HG03457 (cell line): Measurements from ENCODE around the gene C3orf49.

Experiments
- ATAC-seq: cut with Tn5 transposase; IDR thresholded peaks from one replicate; pipeline ENCODE4 v1.9.1; 2021; ENCODE audit warnings: moderate number of reproducible peaks; ENCODE audit not compliant: unreplicated experiment

Gene C3orf49

DNA sequence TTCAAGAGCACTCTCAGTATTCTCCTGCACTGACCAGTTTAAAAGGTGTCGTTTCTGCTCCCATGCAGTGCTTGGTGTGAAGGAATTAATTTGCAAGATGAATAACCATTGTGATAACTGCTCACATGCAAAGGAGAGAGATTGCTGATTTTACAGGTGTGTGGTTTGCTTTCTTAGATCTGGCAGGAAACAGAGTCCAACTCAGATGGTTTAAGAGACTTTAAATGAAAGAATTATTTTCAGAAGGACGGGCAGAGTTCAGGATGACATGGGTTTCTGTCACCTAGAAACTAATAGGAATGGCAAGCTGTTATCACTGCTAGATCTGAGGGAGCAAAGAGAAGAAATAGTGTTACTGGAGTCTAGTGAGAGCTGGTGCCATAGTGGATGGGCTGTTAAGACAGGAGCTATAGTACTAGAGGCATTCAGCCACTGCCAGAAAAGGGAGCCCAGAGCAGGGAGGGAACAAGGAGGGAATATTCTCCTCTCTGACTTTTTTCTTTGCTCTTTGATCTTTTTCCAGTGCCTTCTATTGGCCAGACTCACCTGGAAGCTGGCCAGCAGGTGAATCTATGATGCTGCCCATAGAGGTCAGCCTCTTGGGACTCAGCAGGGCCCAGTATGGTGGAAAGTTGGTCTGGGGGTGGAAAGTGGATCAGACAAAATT is 59.4 kb downstream of the C3orf49 start:
- no peak for ATAC-seq

DNA sequence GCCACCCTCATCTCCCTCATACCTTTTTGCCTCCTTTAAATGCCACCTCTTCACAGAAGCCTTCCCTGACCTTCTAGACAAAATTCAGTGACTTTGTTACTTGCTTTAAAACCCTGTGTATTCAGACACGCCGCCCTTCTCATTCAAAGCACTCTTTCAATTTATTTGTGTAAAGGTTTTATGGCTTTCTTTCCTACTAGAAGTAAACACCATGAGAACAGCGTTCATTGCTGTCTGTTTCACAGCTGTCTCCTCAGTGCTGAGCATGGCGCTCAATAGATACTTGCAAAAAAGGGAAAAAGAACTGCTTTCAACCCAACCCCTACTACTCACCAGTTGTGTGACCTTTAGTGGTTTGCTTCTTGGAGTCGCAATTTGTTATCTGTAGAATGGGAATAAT is 61.6 kb downstream of the C3orf49 start:
- ATAC-seq = no peak

DNA sequence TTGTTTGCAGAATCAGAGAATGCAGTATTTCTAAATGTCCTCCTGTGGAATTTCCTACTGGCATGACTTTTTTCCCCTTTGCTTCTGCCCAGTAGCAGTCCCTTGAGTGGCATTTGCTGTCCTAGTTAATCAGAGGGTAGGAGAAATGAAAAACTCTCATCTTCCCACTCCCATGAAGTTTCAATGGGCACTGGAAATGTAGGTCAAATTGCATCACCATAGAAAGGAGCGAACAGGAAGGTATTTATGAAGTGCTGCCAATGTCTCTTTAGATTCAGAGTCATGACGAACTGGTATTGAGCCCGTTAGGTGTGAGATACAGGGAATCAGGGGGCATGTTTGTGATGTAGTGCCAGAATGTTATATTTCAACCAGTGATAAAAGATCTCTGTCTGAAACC is 67.8 kb downstream of the C3orf49 start:
- ATAC-seq = no peak

GRCh38 chr3:63891518-63891917 is 72.4 kb downstream of the C3orf49 start:
- no peak for ATAC-seq

- no peak for ATAC-seq
Observed at GRCh38 chr3:63892773-63893352, 73.8 kb downstream of the C3orf49 start.

DNA sequence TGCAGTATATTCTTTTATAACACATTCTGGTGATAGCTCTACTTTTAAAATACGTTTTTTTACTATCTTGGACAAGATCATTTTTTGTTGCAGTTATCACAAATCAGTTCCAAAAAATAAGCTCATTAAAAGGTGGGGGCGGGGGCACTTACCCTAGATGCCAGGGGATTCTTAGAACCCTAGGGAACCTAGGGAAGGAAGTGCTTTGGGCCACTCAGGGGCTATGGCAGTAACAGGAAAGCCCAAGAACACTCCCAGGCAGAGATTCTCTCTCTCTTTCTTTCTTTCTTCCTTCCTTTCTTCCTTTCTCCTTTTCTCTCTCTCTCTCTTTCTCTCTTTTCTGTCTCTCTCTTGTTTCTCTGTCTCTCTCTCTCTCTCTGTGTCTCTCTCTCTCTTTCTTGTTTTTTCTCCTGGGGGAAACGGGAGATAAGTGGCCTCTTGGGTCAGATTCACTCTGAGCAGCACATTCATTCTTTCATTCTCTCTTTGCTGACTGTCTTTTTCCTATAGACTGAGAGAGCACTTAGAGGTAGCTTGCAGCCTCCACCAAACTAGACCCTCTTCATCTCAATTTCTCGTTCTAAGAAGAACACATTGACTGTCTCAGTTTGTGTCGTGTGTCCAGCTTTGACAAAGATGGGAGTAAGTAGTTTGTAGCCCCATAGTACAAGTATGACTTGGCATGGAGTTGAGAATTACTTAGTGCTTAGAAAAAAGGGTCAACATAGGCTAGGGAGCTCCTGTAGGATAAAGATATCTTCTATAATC is 76.5 kb downstream of the C3orf49 start:
- no peak for ATAC-seq

GRCh38 chr3:63896332-63897030 is 77.4 kb downstream of the C3orf49 start:
- no peak for ATAC-seq
